HEK293 (cell line): Measurements from ENCODE around the gene PALM3.

Source experiments
- GLI2 ChIP-seq: fragments of 450-650 bp; formaldehyde crosslinking; IDR thresholded peaks from 2 replicates; pipeline ENCODE4; 2017; ENCODE audit warnings: missing biosample characterization, missing genetic modification characterization, low read depth, borderline replicate concordance
- GLIS1 ChIP-seq: fragments of 450-650 bp; formaldehyde crosslinking; IDR thresholded peaks from 2 replicates; pipeline ENCODE4 v1.5.1; 2016; ENCODE audit warnings: missing biosample characterization, missing genetic modification characterization
- HOXC10 ChIP-seq: sonication (generic); formaldehyde crosslinking; IDR thresholded peaks from 2 replicates; pipeline ENCODE4 v1.8.1; 2023; ENCODE audit warnings: mild to moderate bottlenecking, missing genetic modification reagents
- MZF1 ChIP-seq: fragments of 450-650 bp; formaldehyde crosslinking; IDR thresholded peaks from 2 replicates; pipeline ENCODE4 v1.5.1; 2017; ENCODE audit warnings: missing biosample characterization, missing genetic modification characterization, borderline replicate concordance
- PRDM2 ChIP-seq: fragments of 450-650 bp; formaldehyde crosslinking; IDR thresholded peaks from 2 replicates; pipeline ENCODE4 v1.5.1; 2016; ENCODE audit warnings: missing biosample characterization, missing genetic modification characterization, borderline replicate concordance
- PRDM4 ChIP-seq: fragments of 450-650 bp; formaldehyde crosslinking; IDR thresholded peaks from 2 replicates; pipeline ENCODE4 v1.5.1; 2017; ENCODE audit warnings: missing biosample characterization, missing genetic modification characterization
- SCRT1 ChIP-seq: fragments of 450-650 bp; formaldehyde crosslinking; IDR thresholded peaks from 2 replicates; pipeline ENCODE4 v1.5.1; 2016; ENCODE audit warnings: missing biosample characterization, missing genetic modification characterization, borderline replicate concordance
- SCRT2 ChIP-seq: fragments of 450-650 bp; formaldehyde crosslinking; IDR thresholded peaks from 2 replicates; pipeline ENCODE4 v1.5.1; 2016; ENCODE audit warnings: missing biosample characterization, missing genetic modification characterization
- ZBTB7A ChIP-seq: fragments of 450-650 bp; formaldehyde crosslinking; IDR thresholded peaks from 2 replicates; pipeline ENCODE4 v1.5.1; 2016; ENCODE audit warnings: low read depth, missing biosample characterization, missing genetic modification characterization
- ZNF10 ChIP-seq: fragments of 450-650 bp; formaldehyde crosslinking; IDR thresholded peaks from 2 replicates; pipeline ENCODE4 v1.5.1; 2017; ENCODE audit warnings: missing biosample characterization, missing genetic modification characterization
- ZNF146 ChIP-seq: fragments of 450-650 bp; formaldehyde crosslinking; IDR thresholded peaks from 2 replicates; pipeline ENCODE4 v1.5.1; 2016; ENCODE audit warnings: missing biosample characterization, missing genetic modification characterization
- ZNF18 ChIP-seq: fragments of 450-650 bp; formaldehyde crosslinking; IDR thresholded peaks from 2 replicates; pipeline ENCODE4 v1.5.1; 2016; ENCODE audit warnings: missing biosample characterization, missing genetic modification characterization
- ZNF211 ChIP-seq: fragments of 450-650 bp; formaldehyde crosslinking; IDR thresholded peaks from 2 replicates; pipeline ENCODE4 v1.5.1; 2016; ENCODE audit warnings: low read depth, missing biosample characterization, missing genetic modification characterization
- ZNF214 ChIP-seq: fragments of 450-650 bp; formaldehyde crosslinking; IDR thresholded peaks from 2 replicates; pipeline ENCODE4 v1.5.1; 2017; ENCODE audit warnings: missing biosample characterization, mild to moderate bottlenecking, missing genetic modification characterization, borderline replicate concordance
- ZNF221 ChIP-seq: fragments of 450-650 bp; formaldehyde crosslinking; IDR thresholded peaks from 2 replicates; pipeline ENCODE4 v1.5.1; 2017; ENCODE audit warnings: missing biosample characterization, missing genetic modification characterization, borderline replicate concordance
- ZNF341 ChIP-seq: fragments of 450-650 bp; formaldehyde crosslinking; IDR thresholded peaks from 2 replicates; pipeline ENCODE4; 2016; ENCODE audit warnings: low read depth, missing biosample characterization, missing genetic modification characterization
- ZNF394 ChIP-seq: fragments of 450-650 bp; formaldehyde crosslinking; IDR thresholded peaks from 2 replicates; pipeline ENCODE4 v1.5.1; 2016; ENCODE audit warnings: missing biosample characterization, missing genetic modification characterization, mild to moderate bottlenecking, moderate library complexity, borderline replicate concordance
- ZNF416 ChIP-seq: fragments of 450-650 bp; formaldehyde crosslinking; IDR thresholded peaks from 2 replicates; pipeline ENCODE4 v1.5.1; 2016; ENCODE audit warnings: missing biosample characterization, missing genetic modification characterization
- ZNF621 ChIP-seq: fragments of 450-650 bp; formaldehyde crosslinking; IDR thresholded peaks from 2 replicates; pipeline ENCODE4 v1.5.1; 2017; ENCODE audit warnings: missing biosample characterization, missing genetic modification characterization
- ZNF626 ChIP-seq: fragments of 450-650 bp; sonication (Bioruptor Pico); formaldehyde crosslinking; IDR thresholded peaks from 2 replicates; pipeline ENCODE4 v1.5.1; 2018; ENCODE audit warnings: missing biosample characterization, missing genetic modification characterization, inconsistent platforms
- ZNF639 ChIP-seq: fragments of 450-650 bp; formaldehyde crosslinking; IDR thresholded peaks from 2 replicates; pipeline ENCODE4 v1.5.1; 2016; ENCODE audit warnings: missing biosample characterization, missing genetic modification characterization
- ZNF677 ChIP-seq: fragments of 450-650 bp; IDR thresholded peaks from 2 replicates; pipeline ENCODE4 v1.5.0; 2018; ENCODE audit warnings: missing biosample characterization, mild to moderate bottlenecking, missing genetic modification characterization, moderate library complexity
- ZSCAN16 ChIP-seq: fragments of 450-650 bp; formaldehyde crosslinking; IDR thresholded peaks from 2 replicates; pipeline ENCODE4 v1.5.1; 2016; ENCODE audit warnings: missing biosample characterization, missing genetic modification characterization
- TF ChIP-seq, protein P1 (sequence below): fragments of 450-650 bp; formaldehyde crosslinking; IDR thresholded peaks from 2 replicates; pipeline ENCODE4; 2016; ENCODE audit warnings: missing biosample characterization, missing genetic modification characterization
- TF ChIP-seq, protein P2 (sequence below): fragments of 450-650 bp; formaldehyde crosslinking; IDR thresholded peaks from 2 replicates; pipeline ENCODE4 v1.5.1; 2016; ENCODE audit warnings: missing biosample characterization, missing genetic modification characterization

Gene PALM3

GRCh38 chr19:14031719-14032480 lies 30.0 kb downstream of the PALM3 start, which contains the start of gene IL27RA (continued):
- TF ChIP-seq ZNF18 (no peak), ZBTB7A (tag by site-specific recombination) (no peak), ZNF416 (tag by site-specific recombination) (no peak), ZNF146 (tag by site-specific recombination) (no peak), ZNF677 (tag by site-specific recombination) (no peak), SCRT2 (tag by site-specific recombination) (no peak), ZNF626 (tag by site-specific recombination) (no peak), PRDM2 (tag by site-specific recombination) (no peak), ZNF211 (tag by site-specific recombination) (no peak), HOXC10 (CRISPR knock-in tag) (no peak), ZNF341 (tag by site-specific recombination) (no peak), PRDM4 (tag by site-specific recombination) (no peak), SCRT1 (no peak), MZF1 (tag by site-specific recombination) (no peak), ZNF394 (tag by site-specific recombination) (0 out of 2 replicates have a peak, but pooled peaks have one; percentile 42), ZNF10 (no peak), ZNF639 (tag by site-specific recombination) (no peak), ZNF621 (tag by site-specific recombination) (no peak), GLIS1 (tag by site-specific recombination) (peak; percentile 80), ZNF221 (tag by site-specific recombination) (no peak), ZSCAN16 (no peak), ZNF214 (tag by site-specific recombination) (no peak), GLI2 (tag by site-specific recombination) (no peak)
- TF ChIP-seq, protein P1, sequence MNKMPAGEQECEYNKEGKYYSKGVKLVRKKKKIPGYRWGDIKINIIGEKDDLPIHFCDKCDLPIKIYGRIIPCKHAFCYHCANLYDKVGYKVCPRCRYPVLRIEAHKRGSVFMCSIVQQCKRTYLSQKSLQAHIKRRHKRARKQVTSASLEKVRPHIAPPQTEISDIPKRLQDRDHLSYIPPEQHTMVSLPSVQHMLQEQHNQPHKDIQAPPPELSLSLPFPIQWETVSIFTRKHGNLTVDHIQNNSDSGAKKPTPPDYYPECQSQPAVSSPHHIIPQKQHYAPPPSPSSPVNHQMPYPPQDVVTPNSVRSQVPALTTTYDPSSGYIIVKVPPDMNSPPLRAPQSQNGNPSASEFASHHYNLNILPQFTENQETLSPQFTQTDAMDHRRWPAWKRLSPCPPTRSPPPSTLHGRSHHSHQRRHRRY (tag by site-specific recombination) = no peak
- TF ChIP-seq, protein P2, sequence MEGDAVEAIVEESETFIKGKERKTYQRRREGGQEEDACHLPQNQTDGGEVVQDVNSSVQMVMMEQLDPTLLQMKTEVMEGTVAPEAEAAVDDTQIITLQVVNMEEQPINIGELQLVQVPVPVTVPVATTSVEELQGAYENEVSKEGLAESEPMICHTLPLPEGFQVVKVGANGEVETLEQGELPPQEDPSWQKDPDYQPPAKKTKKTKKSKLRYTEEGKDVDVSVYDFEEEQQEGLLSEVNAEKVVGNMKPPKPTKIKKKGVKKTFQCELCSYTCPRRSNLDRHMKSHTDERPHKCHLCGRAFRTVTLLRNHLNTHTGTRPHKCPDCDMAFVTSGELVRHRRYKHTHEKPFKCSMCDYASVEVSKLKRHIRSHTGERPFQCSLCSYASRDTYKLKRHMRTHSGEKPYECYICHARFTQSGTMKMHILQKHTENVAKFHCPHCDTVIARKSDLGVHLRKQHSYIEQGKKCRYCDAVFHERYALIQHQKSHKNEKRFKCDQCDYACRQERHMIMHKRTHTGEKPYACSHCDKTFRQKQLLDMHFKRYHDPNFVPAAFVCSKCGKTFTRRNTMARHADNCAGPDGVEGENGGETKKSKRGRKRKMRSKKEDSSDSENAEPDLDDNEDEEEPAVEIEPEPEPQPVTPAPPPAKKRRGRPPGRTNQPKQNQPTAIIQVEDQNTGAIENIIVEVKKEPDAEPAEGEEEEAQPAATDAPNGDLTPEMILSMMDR (tag by site-specific recombination) = peak; percentile 89
